Heart left ventricle (tissue), 13 donors: ENCODE data around the gene SLFN12.

Source experiments
- POLR2A ChIP-seq, 2 donors: fragments of 450-650 bp; IDR thresholded peaks; one replicate each; pipeline ENCODE4 v1.6.1; 2017; ENCODE audit warnings: antibody characterized with exemption in 2 of 2, mild to moderate bottlenecking in 2 of 2, moderate library complexity in 2 of 2
- TF ChIP-seq, protein P1 (sequence below), 12 donors: fragments of 200-600 bp; sonication (generic) in 4 of 12; IDR thresholded peaks; one replicate each; pipeline versions ENCODE4 v1.5.0 to v1.8.0; 2018 to 2022; ENCODE audit warnings: antibody characterized with exemption in 12 of 12, mild to moderate bottlenecking in 5 of 12
- donor health status: ischemic (EF 13 %, LVEDD 7.1; RV severe dilation, severe dysfunction).
- donor health status: DM: no; HTN: yes; CAD: no.
- donor health status: DM: no; HTN: no; CAD: no.
- donor health status: ischemic (EF 25% LVEDD 6.9; RV normal size, moderate dysfunction).
- donor health status: ischemic (EF 25% LVEDD 5.7; RV mildly dilated, moderate dysfunction).
- donor health status: ischemic (EF 35%, LVEDD 5.7; RV mildly dilated, moderate dysfunction).
- donor health status: nonischemic (EF 11% LVEDD 7.7; RV severe dilation, severe dysfunction).
- donor health status: DM: yes; HTN: yes; CAD: no.
- donor health status: PGD.
- donor health status: ischemic (EF 29% LVEDD 5.4; RV normal size, mild dysfunction).
- donor health status: nonischemic (EF 23%, LVEDD 6.1; RV moderate dilation, normal function).

DNA sequence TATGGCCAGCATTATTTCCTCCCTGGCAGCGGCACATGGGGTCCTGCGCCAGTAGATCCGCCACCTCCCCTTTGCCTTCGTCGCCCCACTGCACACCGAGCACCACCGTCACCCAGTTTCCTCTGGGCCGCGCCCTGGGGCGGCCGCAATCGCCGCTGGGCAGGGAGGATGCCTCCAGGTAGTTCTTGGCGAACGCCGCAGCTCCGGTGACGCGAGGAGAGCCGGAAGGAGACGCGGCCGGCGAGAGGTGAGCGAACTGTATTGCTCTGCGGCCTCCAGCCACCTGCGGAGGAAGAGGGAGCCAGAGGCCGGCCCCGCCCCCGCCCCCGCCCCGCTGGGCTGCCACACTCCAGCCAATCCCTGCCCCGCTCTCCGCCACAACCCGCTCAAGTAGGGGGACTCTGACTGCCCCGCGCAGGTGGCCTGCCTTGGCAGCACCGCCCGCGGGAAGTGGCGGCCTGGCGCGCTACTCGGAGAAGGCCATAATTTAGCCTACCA is 28.1 kb upstream of the SLFN12 start:
- TF ChIP-seq, protein P1, sequence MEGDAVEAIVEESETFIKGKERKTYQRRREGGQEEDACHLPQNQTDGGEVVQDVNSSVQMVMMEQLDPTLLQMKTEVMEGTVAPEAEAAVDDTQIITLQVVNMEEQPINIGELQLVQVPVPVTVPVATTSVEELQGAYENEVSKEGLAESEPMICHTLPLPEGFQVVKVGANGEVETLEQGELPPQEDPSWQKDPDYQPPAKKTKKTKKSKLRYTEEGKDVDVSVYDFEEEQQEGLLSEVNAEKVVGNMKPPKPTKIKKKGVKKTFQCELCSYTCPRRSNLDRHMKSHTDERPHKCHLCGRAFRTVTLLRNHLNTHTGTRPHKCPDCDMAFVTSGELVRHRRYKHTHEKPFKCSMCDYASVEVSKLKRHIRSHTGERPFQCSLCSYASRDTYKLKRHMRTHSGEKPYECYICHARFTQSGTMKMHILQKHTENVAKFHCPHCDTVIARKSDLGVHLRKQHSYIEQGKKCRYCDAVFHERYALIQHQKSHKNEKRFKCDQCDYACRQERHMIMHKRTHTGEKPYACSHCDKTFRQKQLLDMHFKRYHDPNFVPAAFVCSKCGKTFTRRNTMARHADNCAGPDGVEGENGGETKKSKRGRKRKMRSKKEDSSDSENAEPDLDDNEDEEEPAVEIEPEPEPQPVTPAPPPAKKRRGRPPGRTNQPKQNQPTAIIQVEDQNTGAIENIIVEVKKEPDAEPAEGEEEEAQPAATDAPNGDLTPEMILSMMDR (IDR thresholded peaks at IDR 0.05) = no peak
- TF ChIP-seq POLR2A (IDR thresholded peaks at IDR 0.05) = no peak
